ENCODE results near the gene CACHD1. TPM values are rescaled to one million over a fixed set of nuclear protein-coding genes. Genes with fewer than 3 reads are reported as not detected.

Gene CACHD1
- polyA plus RNA-seq, 2 donors = 1.6 to 2.9 TPM

- Histone ChIP-seq H3K27ac (ENCODE audit: low read depth in 2 of 2, low read length in 1 of 2) (no peak overlapping the region), H3K27me3 (ENCODE audit: control insufficient read depth in 1 of 2, insufficient read depth in 2 of 2, low read length in 2 of 2) (no peaks in the 10 kb centered on the region), H3K36me3 (ENCODE audit: control insufficient read depth in 2 of 2, insufficient read depth in 2 of 2, low read length in 1 of 2) (no peaks in the 10 kb centered on the region), H3K4me3 (ENCODE audit: low read depth in 1 of 2, low read length in 2 of 2) (no peak overlapping the region), H3K4me1 (ENCODE audit: control insufficient read depth in 2 of 2, insufficient read depth in 2 of 2, low read length in 1 of 2) (no peaks in the 10 kb centered on the region), H3K9me3 (ENCODE audit: control insufficient read depth in 2 of 2, insufficient read depth in 1 of 2, low read depth in 1 of 2, low read length in 1 of 2) (no peaks in the 10 kb centered on the region)
- 86 to 87% methylated on average over 2 of the region's 2 CpGs for WGBS, 2 donors
Observed at GRCh38 chr1:64437453-64437852, 32.5 kb upstream of the CACHD1 start.

GRCh38 chr1:64440183-64440826 lies 29.6 kb upstream of the CACHD1 start:
- 74 to 75% methylated on average over 7 of the region's 7 CpGs for WGBS, 2 donors
- H3K36me3 ChIP-seq (ENCODE audit: control insufficient read depth in 2 of 2, insufficient read depth in 2 of 2, low read length in 1 of 2) = no peaks in the 10 kb centered on the region

GRCh38 chr1:64451440-64451839 lies 18.5 kb upstream of the CACHD1 start:
- Histone ChIP-seq H3K27ac (ENCODE audit: low read depth in 2 of 2, low read length in 1 of 2) (no peak overlapping the region), H3K27me3 (ENCODE audit: control insufficient read depth in 1 of 2, insufficient read depth in 2 of 2, low read length in 2 of 2) (no peaks in the 10 kb centered on the region), H3K4me3 (ENCODE audit: low read depth in 1 of 2, low read length in 2 of 2) (no peak overlapping the region), H3K9me3 (ENCODE audit: control insufficient read depth in 2 of 2, insufficient read depth in 1 of 2, low read depth in 1 of 2, low read length in 1 of 2) (no peaks in the 10 kb centered on the region), H3K4me1 (ENCODE audit: control insufficient read depth in 2 of 2, insufficient read depth in 2 of 2, low read length in 1 of 2) (no peaks in the 10 kb centered on the region), H3K36me3 (ENCODE audit: control insufficient read depth in 2 of 2, insufficient read depth in 2 of 2, low read length in 1 of 2) (no peaks in the 10 kb centered on the region)
- WGBS, 2 donors = 70 to 82% methylated on average over 1 of the region's 1 CpG

More at GRCh38 chr1:64440183-64440826, 29.6 kb upstream of the CACHD1 start:
- no peaks in the 10 kb centered on the region for H3K27me3 ChIP-seq (ENCODE audit: control insufficient read depth in 1 of 2, insufficient read depth in 2 of 2, low read length in 2 of 2)
- no peaks in the 10 kb centered on the region for H3K9me3 ChIP-seq (ENCODE audit: control insufficient read depth in 2 of 2, insufficient read depth in 1 of 2, low read depth in 1 of 2, low read length in 1 of 2)
- H3K4me3 ChIP-seq (ENCODE audit: low read depth in 1 of 2, low read length in 2 of 2) = no peak overlapping the region
- H3K27ac ChIP-seq (ENCODE audit: low read depth in 2 of 2, low read length in 1 of 2) = no peak overlapping the region
- no peaks in the 10 kb centered on the region for H3K4me1 ChIP-seq (ENCODE audit: control insufficient read depth in 2 of 2, insufficient read depth in 2 of 2, low read length in 1 of 2)

GRCh38 chr1:64453688-64454087 lies 16.2 kb upstream of the CACHD1 start:
- H3K9me3 ChIP-seq (ENCODE audit: control insufficient read depth in 2 of 2, insufficient read depth in 1 of 2, low read depth in 1 of 2, low read length in 1 of 2) = no peaks in the 10 kb centered on the region
- 79 to 90% methylated on average over 3 of the region's 3 CpGs for WGBS, 2 donors
- no peak overlapping the region for H3K4me3 ChIP-seq (ENCODE audit: low read depth in 1 of 2, low read length in 2 of 2)
- no peaks in the 10 kb centered on the region for H3K36me3 ChIP-seq (ENCODE audit: control insufficient read depth in 2 of 2, insufficient read depth in 2 of 2, low read length in 1 of 2)
- no peaks in the 10 kb centered on the region for H3K27me3 ChIP-seq (ENCODE audit: control insufficient read depth in 1 of 2, insufficient read depth in 2 of 2, low read length in 2 of 2)
- no peak overlapping the region for H3K27ac ChIP-seq (ENCODE audit: low read depth in 2 of 2, low read length in 1 of 2)
- no peaks in the 10 kb centered on the region for H3K4me1 ChIP-seq (ENCODE audit: control insufficient read depth in 2 of 2, insufficient read depth in 2 of 2, low read length in 1 of 2)

GRCh38 chr1:64458915-64459314 lies 11.0 kb upstream of the CACHD1 start:
- Histone ChIP-seq H3K9me3 (ENCODE audit: control insufficient read depth in 2 of 2, insufficient read depth in 1 of 2, low read depth in 1 of 2, low read length in 1 of 2) (no peaks in the 10 kb centered on the region), H3K4me3 (ENCODE audit: low read depth in 1 of 2, low read length in 2 of 2) (no peak overlapping the region), H3K27me3 (ENCODE audit: control insufficient read depth in 1 of 2, insufficient read depth in 2 of 2, low read length in 2 of 2) (no peaks in the 10 kb centered on the region), H3K27ac (ENCODE audit: low read depth in 2 of 2, low read length in 1 of 2) (no peak overlapping the region), H3K4me1 (ENCODE audit: control insufficient read depth in 2 of 2, insufficient read depth in 2 of 2, low read length in 1 of 2) (no peaks in the 10 kb centered on the region), H3K36me3 (ENCODE audit: control insufficient read depth in 2 of 2, insufficient read depth in 2 of 2, low read length in 1 of 2) (no peaks in the 10 kb centered on the region)
- 50 to 63% methylated on average over 1 of the region's 1 CpG for WGBS, 2 donors

GRCh38 chr1:64459743-64460142 lies 10.2 kb upstream of the CACHD1 start:
- Histone ChIP-seq H3K36me3 (ENCODE audit: control insufficient read depth in 2 of 2, insufficient read depth in 2 of 2, low read length in 1 of 2) (no peaks in the 10 kb centered on the region), H3K27ac (ENCODE audit: low read depth in 2 of 2, low read length in 1 of 2) (no peak overlapping the region), H3K27me3 (ENCODE audit: control insufficient read depth in 1 of 2, insufficient read depth in 2 of 2, low read length in 2 of 2) (no peaks in the 10 kb centered on the region), H3K4me1 (ENCODE audit: control insufficient read depth in 2 of 2, insufficient read depth in 2 of 2, low read length in 1 of 2) (no peaks in the 10 kb centered on the region), H3K9me3 (ENCODE audit: control insufficient read depth in 2 of 2, insufficient read depth in 1 of 2, low read depth in 1 of 2, low read length in 1 of 2) (no peaks in the 10 kb centered on the region), H3K4me3 (ENCODE audit: low read depth in 1 of 2, low read length in 2 of 2) (no peak overlapping the region)
- WGBS, 2 donors = 79 to 88% methylated on average over 5 of the region's 5 CpGs

GRCh38 chr1:64466033-64466432 lies 3.9 kb upstream of the CACHD1 start:
- H3K9me3 ChIP-seq (ENCODE audit: control insufficient read depth in 2 of 2, insufficient read depth in 1 of 2, low read depth in 1 of 2, low read length in 1 of 2) = no peaks in the 10 kb centered on the region
- peaks cover 0 to under 1% of the 10 kb centered on the region in 2 donors for H3K4me1 ChIP-seq (ENCODE audit: control insufficient read depth in 2 of 2, insufficient read depth in 2 of 2, low read length in 1 of 2)
- 84 to 89% methylated on average over 7 of the region's 7 CpGs for WGBS, 2 donors
- no peaks in the 10 kb centered on the region for H3K27me3 ChIP-seq (ENCODE audit: control insufficient read depth in 1 of 2, insufficient read depth in 2 of 2, low read length in 2 of 2)
- H3K27ac ChIP-seq (ENCODE audit: low read depth in 2 of 2, low read length in 1 of 2) = no peak overlapping the region
- no peak overlapping the region for H3K4me3 ChIP-seq (ENCODE audit: low read depth in 1 of 2, low read length in 2 of 2)
- no peaks in the 10 kb centered on the region for H3K36me3 ChIP-seq (ENCODE audit: control insufficient read depth in 2 of 2, insufficient read depth in 2 of 2, low read length in 1 of 2)

- 7 to 8% methylated on average over 28 of the region's 28 CpGs for WGBS, 2 donors
- Histone ChIP-seq H3K4me1 (ENCODE audit: control insufficient read depth in 2 of 2, insufficient read depth in 2 of 2, low read length in 1 of 2) (peaks cover 0 to 5% of the 10 kb centered on the region in 2 donors), H3K9me3 (ENCODE audit: control insufficient read depth in 2 of 2, insufficient read depth in 1 of 2, low read depth in 1 of 2, low read length in 1 of 2) (no peaks in the 10 kb centered on the region), H3K36me3 (ENCODE audit: control insufficient read depth in 2 of 2, insufficient read depth in 2 of 2, low read length in 1 of 2) (no peaks in the 10 kb centered on the region), H3K27me3 (ENCODE audit: control insufficient read depth in 1 of 2, insufficient read depth in 2 of 2, low read length in 2 of 2) (no peaks in the 10 kb centered on the region), H3K4me3 (ENCODE audit: low read depth in 1 of 2, low read length in 2 of 2) (peak overlapping the region; percentile 69 to 74), H3K27ac (ENCODE audit: low read depth in 2 of 2, low read length in 1 of 2) (peak overlapping the region; percentile 34 to 61)
Observed at GRCh38 chr1:64469116-64469976, 583 bp upstream of the CACHD1 start.

- Histone ChIP-seq H3K36me3 (ENCODE audit: control insufficient read depth in 2 of 2, insufficient read depth in 2 of 2, low read length in 1 of 2) (no peaks in the 10 kb centered on the region), H3K27me3 (ENCODE audit: control insufficient read depth in 1 of 2, insufficient read depth in 2 of 2, low read length in 2 of 2) (no peaks in the 10 kb centered on the region), H3K4me1 (ENCODE audit: control insufficient read depth in 2 of 2, insufficient read depth in 2 of 2, low read length in 1 of 2) (peaks cover under 1 to 5% of the 10 kb centered on the region in 2 donors), H3K9me3 (ENCODE audit: control insufficient read depth in 2 of 2, insufficient read depth in 1 of 2, low read depth in 1 of 2, low read length in 1 of 2) (no peaks in the 10 kb centered on the region), H3K4me3 (ENCODE audit: low read depth in 1 of 2, low read length in 2 of 2) (peak overlapping the region; percentile 69 to 74), H3K27ac (ENCODE audit: low read depth in 2 of 2, low read length in 1 of 2) (peak overlapping the region; percentile 61 to 75)
- 1% methylated on average over 42 to 43 of the region's 43 CpGs for WGBS, 2 donors
Observed at GRCh38 chr1:64470665-64471217, 812 bp downstream of the CACHD1 start.
